GM19193 (cell line): ENCODE measurements around the gene PPP2R5B.

Source experiments
- POLR2A ChIP-seq: IDR thresholded peaks from 4 replicates; pipeline ENCODE4 v1.6.1; 2011; ENCODE audit not compliant: insufficient read depth, insufficient read length; ENCODE audit errors: extremely low read depth

The PPP2R5B gene

DNA sequence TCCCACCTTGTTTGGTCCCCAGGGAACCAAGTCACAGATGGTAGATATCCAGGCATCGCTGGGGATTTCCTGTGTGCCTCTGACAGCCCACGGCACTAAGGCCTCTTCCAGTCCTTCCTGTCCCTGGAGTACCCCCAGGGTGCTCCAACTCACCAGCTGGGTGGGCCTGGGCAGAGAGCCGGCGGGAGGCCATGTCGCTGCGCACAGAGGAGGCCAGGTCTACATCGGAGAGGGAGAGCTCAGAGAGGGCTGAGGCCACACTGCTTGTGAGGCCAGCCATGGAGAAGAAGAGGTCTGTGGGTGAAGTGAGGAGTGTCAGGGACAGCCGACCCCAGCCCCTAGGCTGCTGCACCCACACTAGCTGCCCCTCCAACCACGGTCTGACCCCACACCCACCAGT, 12.8 kb upstream of the PPP2R5B start:
- TF ChIP-seq POLR2A, result no peak

DNA sequence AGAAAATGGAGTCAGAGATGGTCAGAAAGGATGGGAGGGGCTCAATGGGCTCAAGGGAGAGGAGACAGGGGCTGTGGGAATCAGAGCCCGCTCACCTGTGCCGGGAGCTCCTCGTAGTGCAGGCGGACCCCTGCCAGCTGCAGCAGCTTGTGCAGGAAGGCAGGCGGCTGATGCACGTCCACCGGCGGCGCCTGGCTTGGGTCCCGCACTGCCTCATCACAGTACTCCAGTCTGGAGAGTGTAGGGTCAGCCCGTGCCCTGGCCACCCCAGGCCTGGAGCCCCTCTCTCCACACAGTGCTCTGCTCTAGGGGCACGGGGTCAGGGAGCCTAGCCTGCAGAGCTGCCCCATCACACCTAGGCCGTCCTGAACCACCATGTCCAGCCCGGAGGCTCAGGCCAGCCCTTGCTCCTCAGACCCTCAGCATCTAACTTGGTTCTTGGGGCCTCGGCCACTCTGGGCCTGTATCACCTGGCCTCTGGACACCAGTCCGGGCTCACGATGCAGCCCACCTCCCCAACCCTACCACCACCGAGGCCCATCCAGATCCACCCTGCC, 11.2 kb upstream of the PPP2R5B start:
- no peak for TF ChIP-seq POLR2A

DNA sequence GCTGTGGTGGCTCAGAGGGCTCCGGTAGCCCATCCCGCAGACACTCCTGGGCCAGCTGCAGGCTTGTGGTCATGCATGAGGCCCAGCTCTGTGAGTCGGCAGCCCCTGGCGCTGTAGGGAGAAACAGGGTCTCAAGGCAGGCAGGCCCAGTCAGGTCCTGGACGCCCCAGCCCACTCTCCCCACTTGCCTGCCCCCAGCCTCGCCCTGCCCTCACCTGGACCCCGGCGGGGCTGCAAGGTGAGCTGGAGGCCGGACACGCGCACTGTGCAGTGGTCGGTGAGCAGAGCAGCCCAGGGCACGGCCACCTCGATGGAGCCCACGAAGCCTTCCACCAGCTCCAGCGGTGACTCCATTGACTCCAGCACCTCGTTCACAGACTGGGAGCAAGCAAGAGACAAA, 10.4 kb upstream of the PPP2R5B start:
- TF ChIP-seq POLR2A, result no peak

DNA sequence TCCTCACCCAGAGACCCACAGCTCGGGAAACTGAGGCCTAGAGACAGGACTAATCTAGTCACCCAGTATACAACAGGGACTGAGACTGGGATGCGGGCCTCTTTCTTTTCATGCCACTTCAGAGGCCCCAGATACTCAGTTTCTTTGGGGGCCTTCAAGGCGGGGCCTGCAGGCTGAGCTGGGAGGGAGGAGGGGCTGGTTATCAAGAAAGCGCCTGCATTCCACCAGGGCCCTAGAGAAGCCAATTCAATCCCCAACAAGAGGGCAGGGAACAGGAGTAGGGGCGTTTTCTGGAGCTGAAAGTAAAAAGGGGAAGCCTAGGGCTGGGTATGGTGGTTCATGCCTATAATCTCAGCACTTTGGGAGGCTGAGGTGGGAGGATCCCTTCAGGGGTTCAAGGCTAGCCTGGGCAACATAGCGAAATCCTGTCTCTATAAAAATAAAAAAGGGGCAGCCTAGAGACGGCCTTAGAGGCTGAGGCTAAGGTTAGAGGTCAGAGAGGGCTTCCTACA, 9.1 kb upstream of the PPP2R5B start:
- no peak for TF ChIP-seq POLR2A

DNA sequence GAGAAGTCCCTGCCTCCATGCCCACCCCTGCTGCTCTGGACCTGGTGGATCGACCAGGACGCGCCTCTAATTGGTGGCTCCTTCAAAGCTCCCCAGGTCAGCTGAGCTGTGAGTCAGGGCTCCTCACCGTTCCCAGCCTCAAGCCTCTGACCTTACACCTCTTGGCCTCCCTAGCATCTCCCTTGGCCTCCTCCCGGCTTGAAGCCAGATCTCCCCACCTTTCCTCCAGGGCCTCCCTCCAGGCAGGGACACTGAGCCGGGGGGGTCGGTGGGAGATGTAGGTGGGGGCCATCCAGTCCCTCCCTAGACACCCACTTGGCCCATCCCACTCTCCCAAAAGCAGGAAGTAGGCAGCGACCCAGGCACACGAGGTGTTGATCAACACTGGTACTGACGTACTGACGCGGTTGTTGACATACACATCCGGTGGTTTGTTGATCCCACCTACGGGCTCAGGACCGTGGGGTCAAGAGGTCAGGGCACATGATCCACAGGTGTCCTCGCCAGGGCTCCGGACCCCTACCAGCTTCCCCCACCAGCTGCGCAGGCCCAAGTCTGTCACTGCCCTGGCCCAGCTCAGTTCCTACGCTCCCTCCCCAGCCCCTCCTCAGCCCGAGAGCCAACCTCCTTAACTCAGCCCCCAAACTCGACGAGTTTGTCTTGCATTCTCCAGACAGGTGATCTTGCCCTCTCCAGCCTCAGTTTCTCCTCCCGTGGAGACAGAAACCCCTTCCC, 8.3 kb upstream of the PPP2R5B start:
- TF ChIP-seq POLR2A, result peak; percentile 33

DNA sequence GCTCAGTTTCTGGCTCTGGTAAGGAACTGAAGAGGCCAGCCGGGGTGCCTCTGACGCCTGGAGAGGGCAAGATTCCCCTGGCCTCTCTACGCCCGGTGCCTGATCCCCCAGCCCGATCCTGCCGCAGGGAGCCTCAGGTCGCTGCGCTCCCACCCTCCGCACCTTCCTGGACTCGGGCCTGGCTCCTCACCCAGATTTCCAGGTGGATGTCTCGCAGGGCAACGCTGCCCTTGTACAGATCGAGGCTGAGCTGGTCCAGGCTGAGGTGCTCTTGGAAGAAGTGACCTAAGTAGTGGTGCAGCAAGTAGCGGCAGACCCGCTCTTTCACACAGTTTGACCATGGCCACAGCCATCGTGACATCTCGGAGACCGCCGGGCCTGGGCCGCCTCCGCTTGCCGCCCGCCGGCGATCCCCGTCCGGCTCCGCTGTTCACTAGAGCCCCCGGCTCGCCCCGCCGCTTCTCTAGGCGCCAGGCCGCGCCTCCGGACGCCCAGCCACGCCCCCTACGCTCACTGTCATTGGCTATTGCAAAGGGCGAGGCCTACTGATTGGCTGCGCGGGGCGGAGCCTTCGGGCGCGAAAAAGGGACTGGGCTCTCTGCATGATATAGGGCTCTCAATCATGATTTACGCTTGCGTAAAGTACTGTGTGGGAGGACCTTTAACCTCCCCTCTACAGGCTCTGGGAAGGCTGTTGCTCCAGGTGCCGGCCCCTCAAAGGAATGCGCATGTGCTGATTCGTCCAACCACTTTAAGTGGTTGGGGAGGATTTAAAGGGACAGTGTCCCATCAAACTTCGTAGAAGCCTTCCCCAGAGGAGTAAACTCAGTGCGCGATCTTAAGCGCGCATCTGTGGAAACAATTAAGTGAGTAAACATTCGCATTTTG, 7.5 kb upstream of the PPP2R5B start, which contains the start of gene ATG2A:
TSS of gene ATG2A (minus strand) at position 435 of the 888 bp plus-strand sequence. CDS start at position 361, 74 bp downstream.
- peak; percentile 75 for TF ChIP-seq POLR2A

DNA sequence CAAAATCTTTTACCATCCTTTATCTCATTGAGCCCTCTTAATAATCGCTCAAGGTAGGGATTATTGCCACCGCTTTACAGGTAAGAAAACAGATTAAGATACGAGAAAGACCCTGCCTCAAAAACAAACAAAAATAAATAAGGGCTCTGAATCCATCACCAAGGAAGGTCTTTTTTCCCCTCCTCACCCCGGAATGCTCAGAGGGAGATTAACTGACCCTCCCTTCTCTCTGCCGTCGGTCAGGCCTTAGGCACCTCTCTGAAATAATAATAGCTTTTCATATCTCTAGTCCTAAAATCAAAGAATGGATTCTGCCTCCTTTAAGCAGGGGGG, 6.9 kb upstream of the PPP2R5B start:
- no peak for TF ChIP-seq POLR2A

DNA sequence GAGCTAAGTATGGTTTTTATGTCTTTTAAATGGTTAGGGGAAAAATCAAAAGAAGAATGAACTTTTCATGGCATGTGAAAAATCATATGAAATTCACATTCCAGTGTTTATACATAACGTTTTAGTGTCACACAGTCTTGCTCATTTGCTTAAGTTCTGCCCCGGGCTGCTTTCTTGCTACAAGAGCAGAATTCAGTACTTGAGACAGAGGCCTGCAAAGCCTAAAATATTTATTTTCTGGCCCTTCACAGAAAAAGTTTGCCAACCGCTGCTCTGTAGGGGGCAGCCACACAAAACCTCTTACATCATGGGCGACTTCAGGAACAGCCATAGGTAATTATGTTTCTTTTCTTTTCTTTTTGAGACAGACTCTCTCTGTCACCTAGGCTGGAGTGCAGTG, 6.5 kb upstream of the PPP2R5B start:
- TF ChIP-seq POLR2A, result no peak

DNA sequence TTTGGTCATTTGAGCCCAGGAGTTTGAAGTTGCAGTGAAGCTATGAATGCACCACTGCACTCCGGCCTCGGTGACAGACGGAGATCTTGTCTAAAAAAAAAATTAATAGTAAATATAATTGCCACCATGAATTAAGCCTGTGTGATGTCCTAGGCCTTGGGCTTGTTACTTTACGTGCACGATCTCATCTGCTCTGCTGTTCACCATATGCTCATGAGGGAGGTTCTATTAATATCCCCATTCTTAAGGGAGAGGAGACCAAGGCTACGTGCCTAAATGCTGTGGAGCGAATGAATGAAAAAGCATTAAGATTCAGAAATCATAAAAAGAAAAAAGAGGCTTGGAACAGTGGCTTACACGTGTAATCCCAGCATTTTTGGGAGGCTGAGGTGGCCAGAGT, 4.9 kb upstream of the PPP2R5B start:
- TF ChIP-seq POLR2A, result no peak

DNA sequence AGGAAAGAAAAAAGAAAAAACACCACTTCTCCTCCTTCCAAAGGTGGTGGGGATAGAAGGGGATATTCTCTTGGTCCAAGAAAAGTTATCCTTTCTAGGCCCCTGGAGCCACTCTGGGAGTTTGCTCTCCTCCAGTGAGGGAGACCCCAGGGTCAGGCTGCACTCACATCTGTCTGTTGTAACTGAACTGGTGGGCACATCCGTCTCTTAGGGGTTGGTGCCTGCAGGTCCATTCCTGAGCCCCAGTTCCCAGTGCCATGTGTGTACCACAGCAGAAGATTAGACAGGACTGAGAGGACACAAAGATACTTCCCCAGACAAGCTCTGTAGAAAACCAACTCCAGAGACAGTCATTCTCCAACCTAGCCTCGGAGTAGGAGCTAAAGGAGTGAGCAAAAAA, 4.4 kb upstream of the PPP2R5B start:
- no peak for TF ChIP-seq POLR2A

DNA sequence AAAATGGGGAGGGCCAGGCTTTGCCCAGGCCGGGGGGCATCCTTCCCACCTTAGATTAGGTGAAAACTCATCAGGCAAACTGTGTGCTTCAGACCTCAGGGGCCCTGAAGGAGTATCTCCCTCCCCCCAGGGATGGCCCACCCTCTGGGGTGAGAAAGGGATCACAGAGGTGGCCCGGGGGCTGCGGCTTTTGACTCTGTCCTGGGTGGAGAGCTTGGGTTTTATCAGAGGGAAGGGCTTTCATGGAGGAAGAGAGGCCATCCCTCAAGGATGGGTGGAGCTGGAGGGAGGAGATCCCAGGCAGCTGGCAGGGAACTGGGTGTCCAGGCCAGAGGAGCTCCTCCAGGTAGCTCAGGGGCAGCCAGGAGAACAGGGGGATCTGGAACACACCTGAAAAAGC, 3.1 kb upstream of the PPP2R5B start:
- TF ChIP-seq POLR2A, result no peak

DNA sequence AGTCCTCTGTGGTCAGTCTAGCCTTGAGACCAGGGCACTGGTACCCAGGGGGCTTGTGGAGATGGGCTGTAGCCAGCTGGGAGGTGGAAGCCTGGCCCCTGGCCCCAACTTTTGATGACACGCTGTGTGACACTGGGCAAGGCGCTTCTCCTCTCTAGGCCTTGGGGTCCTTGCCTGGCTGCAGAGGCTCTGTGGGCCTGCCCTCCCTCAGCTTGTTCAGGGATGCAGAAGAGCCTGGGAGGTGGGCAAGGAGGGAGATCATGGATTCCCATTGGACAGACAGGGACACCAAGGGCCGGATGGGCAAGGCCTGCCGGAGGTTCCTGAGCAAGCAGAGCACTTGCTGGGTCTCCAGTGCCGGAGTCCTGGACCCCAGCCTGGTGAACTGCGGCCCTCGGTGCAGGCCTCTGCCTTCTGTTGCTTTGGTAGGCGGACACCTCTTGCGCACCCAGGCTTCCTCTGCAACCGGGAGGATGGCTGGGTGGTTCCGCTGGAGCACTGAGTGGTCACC, 1.3 kb upstream of the PPP2R5B start:
- no peak for TF ChIP-seq POLR2A

DNA sequence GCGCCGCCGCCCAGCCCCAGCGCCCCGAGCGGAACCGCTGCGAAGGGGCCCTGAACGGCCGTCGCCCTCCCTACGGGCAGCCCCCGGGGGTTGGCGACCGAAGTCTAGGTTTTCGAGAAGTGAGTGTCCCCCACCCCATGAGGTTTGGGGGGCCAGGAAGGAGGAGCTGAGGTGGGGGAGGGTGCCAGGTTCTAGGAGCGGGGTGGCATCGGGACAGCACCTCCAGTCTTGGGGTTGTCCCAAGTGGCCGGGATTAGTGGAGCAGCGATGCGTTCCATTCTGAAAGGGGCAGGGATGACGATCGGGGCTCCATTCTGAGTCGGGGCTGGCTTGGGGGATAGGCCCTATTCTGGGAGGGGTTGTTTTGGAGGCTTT, 408 bp downstream of the PPP2R5B start:
- no peak for TF ChIP-seq POLR2A

DNA sequence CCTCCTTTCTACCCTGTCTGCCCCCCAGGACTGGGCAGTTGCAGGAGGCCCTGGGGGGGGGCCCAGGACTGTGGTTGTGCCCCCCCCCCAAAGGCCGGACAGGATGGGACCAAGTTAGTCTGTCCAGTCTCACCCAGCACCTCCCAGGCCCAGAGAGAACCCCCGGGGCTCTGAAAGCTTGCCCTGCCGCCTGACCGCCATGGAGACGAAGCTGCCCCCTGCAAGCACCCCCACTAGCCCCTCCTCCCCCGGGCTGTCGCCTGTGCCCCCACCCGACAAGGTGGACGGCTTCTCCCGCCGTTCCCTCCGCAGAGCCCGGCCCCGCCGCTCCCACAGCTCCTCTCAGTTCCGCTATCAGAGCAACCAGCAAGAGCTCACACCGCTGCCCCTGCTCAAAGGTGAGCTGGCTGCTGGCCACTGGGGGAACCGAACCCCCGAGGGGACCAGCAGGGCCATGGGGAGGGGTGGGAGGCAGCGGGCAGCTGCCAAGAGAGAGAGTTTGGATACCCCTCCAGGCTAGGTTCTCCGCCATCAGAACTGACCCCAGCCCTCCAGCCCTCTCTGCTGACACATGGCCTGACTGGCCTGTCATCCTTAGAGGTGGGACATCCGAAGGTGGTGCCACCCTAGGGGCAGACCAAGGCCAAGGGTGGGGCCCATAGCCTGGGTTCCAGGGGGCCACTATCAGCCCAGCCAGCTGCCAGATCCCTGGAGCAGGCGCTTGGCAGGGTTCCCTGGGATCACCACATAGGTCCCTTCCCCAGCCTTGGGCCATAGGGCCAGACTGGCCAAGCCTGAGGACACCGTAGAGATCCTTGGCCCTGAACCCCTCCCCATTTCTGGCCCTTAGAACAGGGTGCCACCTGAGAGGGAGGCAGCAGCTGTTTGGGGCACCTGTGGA, 1.3 kb downstream of the PPP2R5B start:
- TF ChIP-seq POLR2A, result no peak
